HFFc6 (cell line): ENCODE results near the gene URB1. TPM values are rescaled to one million over a fixed set of nuclear protein-coding genes. Genes with fewer than 3 reads are reported as not detected.
"Not testable (repeated sequence)": the region's sequence is repeated elsewhere in the genome, so short reads cannot be mapped to it uniquely, and the experiment has no call there.

Experiments used
- DNase-seq: peaks from one replicate; pipeline ENCODE4 v3.0.0-alpha.2; 2018
- H3K27ac Mint-ChIP-seq: 2 replicates; pipeline ENCODE4 v1.8.0; 2020; ENCODE audit warnings: mild to moderate bottlenecking, mixed read lengths
- H3K27me3 Mint-ChIP-seq: 2 replicates; pipeline ENCODE4 v1.8.0; 2021; ENCODE audit warnings: mild to moderate bottlenecking, moderate library complexity, mixed read lengths; ENCODE audit not compliant: insufficient read depth
- H3K36me3 Mint-ChIP-seq: 2 replicates; pipeline ENCODE4 v1.8.0; 2021; ENCODE audit warnings: low read depth, mixed read lengths
- H3K4me1 Mint-ChIP-seq: 2 replicates; pipeline ENCODE4 v1.8.0; 2020; ENCODE audit warnings: low read depth, mixed read lengths
- H3K4me3 Mint-ChIP-seq: 2 replicates; pipeline ENCODE4 v1.8.0; 2020; ENCODE audit warnings: mild to moderate bottlenecking, moderate library complexity, mixed read lengths
- H3K9me3 Mint-ChIP-seq: 2 replicates; pipeline ENCODE4 v1.8.0; 2020; ENCODE audit warnings: mild to moderate bottlenecking, mixed read lengths
- total RNA-seq, 6 experiments: library from RNA; stranded (reverse); fragmentation: NEBNext Ultra II Directional; extraction: Animal tissue kit (Norgen Biotek cat#: 25700); gene quantifications; 2 replicates in 1 of 6; 3 replicates in 5 of 6; pipeline ENCODE4 v1.2.3, GENCODE V29; 2021
- TF ChIP-seq, protein P1 (sequence below): fragments of 200-600 bp; sonication (generic); IDR thresholded peaks from 2 replicates; pipeline ENCODE4 v1.5.0; 2021; ENCODE audit warnings: antibody characterized with exemption, mild to moderate bottlenecking

The URB1 gene
- total RNA-seq, 6 experiments from 2014 or later, result 18.4 to 27.0 (median 22.4) TPM

DNA sequence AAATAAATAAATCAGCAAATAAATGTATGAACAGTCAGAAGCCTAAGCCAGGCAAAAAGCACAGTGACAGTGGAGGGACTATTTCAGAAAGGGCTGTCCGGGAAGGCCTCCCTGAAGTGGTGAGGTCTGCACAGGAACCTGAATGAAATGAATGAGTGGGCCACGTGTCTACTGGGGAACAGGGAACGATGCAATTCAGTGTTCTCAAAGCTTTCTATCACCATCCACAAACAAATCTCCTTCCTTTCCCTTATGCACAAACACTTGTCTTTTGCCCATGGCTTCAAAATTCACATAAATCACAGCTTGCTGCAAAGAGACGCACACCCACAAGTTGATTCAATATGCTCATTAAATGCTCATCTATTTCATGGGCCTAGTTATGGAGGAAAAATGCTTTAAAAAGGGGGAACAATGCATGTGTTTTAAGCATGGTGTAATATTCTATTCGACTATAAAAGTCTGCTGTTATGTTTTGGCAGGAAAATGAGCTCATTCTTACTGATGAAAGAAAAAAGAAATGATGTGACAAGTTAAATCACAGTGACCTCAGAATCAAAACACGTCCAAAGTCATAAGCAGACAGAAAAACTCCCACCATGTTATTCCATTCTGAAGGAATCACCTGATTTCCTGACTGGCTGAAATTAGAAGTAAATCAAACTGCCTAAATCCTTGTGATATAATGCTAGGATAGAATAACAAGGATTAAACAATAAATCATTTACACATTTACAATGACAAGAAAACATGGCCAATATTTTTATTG, 21.6 kb downstream of the URB1 start:
- DNase-seq, result no peak
- no peak overlapping the region for H3K4me3 Mint-ChIP-seq
- peaks cover 24% of the 10 kb centered on the region for H3K4me1 Mint-ChIP-seq
- H3K36me3 Mint-ChIP-seq, result peaks cover 34% of the 10 kb centered on the region
- H3K27ac Mint-ChIP-seq, result peak overlapping the region; percentile 73
- TF ChIP-seq, protein P1, sequence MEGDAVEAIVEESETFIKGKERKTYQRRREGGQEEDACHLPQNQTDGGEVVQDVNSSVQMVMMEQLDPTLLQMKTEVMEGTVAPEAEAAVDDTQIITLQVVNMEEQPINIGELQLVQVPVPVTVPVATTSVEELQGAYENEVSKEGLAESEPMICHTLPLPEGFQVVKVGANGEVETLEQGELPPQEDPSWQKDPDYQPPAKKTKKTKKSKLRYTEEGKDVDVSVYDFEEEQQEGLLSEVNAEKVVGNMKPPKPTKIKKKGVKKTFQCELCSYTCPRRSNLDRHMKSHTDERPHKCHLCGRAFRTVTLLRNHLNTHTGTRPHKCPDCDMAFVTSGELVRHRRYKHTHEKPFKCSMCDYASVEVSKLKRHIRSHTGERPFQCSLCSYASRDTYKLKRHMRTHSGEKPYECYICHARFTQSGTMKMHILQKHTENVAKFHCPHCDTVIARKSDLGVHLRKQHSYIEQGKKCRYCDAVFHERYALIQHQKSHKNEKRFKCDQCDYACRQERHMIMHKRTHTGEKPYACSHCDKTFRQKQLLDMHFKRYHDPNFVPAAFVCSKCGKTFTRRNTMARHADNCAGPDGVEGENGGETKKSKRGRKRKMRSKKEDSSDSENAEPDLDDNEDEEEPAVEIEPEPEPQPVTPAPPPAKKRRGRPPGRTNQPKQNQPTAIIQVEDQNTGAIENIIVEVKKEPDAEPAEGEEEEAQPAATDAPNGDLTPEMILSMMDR, result no peak
- H3K27me3 Mint-ChIP-seq, result peaks cover 1% of the 10 kb centered on the region; the same call in 1 of the 2 replicates
- H3K9me3 Mint-ChIP-seq, result no peaks in the 10 kb centered on the region

DNA sequence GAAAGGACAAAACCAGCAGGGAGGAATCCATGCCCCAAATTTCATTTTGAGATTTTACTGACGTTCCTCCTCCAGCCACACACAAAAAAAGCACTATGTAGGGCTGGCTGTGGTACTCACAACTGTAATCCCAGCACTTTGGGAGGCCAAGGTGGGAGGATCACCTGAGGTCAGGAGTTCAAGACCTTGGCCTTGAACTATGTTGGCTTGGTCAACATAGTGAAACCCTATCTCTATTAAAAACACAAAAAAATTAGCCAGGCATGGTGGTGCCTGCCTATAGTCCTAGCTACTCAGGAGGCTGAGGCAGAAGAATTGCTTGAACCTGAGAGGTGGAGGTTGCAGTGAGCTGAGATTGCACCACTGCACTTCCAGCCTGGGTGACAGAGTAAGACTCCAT, 23.9 kb downstream of the URB1 start:
- H3K4me3 Mint-ChIP-seq, H3K27ac Mint-ChIP-seq, H3K27me3 Mint-ChIP-seq, DNase-seq, H3K9me3 Mint-ChIP-seq: not testable (repeated sequence)
- Mint-ChIP-seq H3K4me1 (peaks cover 24% of the 10 kb centered on the region), H3K36me3 (peaks cover 42% of the 10 kb centered on the region)

DNA sequence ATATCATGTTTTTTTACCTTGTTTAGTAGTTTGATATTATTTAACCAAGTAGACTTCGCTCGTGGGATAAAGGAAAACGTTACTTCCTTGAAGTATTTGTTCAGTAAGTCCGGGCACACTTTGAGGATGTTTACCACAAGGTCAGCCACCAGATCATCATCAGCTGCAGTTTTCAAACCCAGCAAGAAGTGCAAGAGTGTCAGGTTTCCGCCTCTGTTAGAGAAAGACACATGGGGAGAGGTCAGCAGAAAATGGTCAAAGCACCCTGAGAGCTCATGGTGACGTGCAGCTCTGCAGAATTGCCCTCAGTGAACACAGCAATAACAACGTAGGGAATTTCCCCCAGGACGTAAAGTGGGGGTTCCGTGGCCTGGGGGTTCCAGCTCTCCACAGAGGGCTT, 24.4 kb downstream of the URB1 start:
- Mint-ChIP-seq H3K36me3 (peaks cover 44% of the 10 kb centered on the region), H3K4me3 (no peak overlapping the region), H3K27me3 (peaks cover 1% of the 10 kb centered on the region; the same call in 1 of the 2 replicates), H3K9me3 (no peaks in the 10 kb centered on the region), H3K4me1 (peaks cover 24% of the 10 kb centered on the region), H3K27ac (no peak overlapping the region)
- TF ChIP-seq, protein P1, result no peak
- no peak for DNase-seq

DNA sequence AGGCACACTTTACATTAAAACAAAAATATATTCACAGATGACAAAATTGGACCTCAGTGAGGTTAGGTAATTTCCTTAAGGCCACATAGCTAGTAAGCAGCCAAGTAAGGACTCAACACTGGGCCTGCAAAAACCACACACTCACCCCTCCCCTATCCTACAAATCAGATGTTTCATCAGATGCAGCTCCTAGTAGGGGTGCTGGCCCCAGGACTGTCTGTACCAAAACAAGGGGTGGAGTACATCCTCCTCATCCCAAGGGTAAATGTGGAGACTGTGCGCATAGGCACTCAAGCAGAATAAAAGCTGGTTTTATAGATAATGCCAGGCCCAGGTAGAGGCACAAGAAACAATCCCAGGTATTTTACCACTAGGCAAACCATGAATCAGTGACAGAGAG, 25.7 kb downstream of the URB1 start:
- Mint-ChIP-seq H3K9me3 (no peaks in the 10 kb centered on the region), H3K27me3 (peaks cover 1% of the 10 kb centered on the region; the same call in 1 of the 2 replicates), H3K36me3 (peaks cover 43% of the 10 kb centered on the region), H3K27ac (no peak overlapping the region), H3K4me3 (no peak overlapping the region), H3K4me1 (peaks cover 13% of the 10 kb centered on the region)
- no peak for DNase-seq
- TF ChIP-seq, protein P1, result no peak

DNA sequence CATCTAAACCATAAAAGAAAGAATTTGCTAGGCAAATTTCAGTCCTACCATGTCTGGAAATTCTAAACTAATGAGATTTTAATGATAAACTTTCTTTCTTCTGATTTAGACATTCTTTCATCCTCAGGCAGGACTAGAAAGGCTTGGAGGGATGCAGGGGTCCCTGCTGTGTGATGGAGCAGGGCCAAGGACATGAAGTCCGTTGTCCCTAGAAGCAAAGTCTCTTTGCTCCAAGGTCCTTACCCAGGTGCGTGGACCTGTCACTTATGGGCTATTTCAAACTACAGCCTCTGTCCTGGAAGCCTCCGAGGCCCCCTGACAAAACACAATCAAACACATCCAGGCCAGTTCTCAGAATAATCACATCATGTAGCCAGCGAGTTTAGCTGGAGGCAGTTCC, 26.6 kb downstream of the URB1 start:
- Mint-ChIP-seq H3K36me3 (peaks cover 44% of the 10 kb centered on the region), H3K27ac (no peak overlapping the region), H3K9me3 (no peaks in the 10 kb centered on the region), H3K4me1 (peaks cover 3% of the 10 kb centered on the region), H3K4me3 (no peak overlapping the region), H3K27me3 (no peaks in the 10 kb centered on the region; the same call in 1 of the 2 replicates)
- TF ChIP-seq, protein P1, result no peak
- DNase-seq, result no peak

DNA sequence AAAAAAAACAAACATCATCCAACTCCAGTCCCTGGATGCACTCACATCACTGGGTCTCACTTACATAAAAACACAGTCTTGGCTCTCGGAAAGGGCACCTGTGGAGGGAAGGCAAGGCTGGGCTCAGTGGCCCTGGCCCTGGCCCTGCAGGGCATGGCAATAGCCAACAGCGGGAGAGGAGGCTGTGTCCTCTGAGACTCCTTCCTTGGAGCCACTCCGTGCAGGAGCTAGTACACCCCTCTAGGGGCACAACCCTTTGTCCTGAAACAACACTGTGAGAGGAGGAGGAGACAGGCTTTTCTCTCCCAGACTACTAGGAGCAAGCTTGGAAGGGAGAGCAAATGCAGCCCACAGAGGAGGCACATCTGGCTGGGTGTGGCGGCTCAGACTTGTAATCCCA, 28.0 kb downstream of the URB1 start:
- peaks cover 47% of the 10 kb centered on the region for H3K36me3 Mint-ChIP-seq
- H3K9me3 Mint-ChIP-seq, result no peaks in the 10 kb centered on the region
- H3K4me1 Mint-ChIP-seq, result 0 out of 2 replicates have a peak, but pooled peaks cover under 1% of the 10 kb centered on the region
- TF ChIP-seq, protein P1, result no peak
- no peaks in the 10 kb centered on the region; the same call in 1 of the 2 replicates for H3K27me3 Mint-ChIP-seq
- no peak overlapping the region for H3K4me3 Mint-ChIP-seq
- H3K27ac Mint-ChIP-seq, result peak overlapping the region; percentile 13; the same call in 1 of the 2 replicates
- DNase-seq, result no peak
